HepG2 (cell line): ENCODE data around the gene LRSAM1. TPM values are rescaled to one million over a fixed set of nuclear protein-coding genes. Genes with fewer than 3 reads are reported as not detected.

Experiments used
- ATAC-seq: fragments of 200-7000 bp; cut with Tn5 transposase; 3 replicates; pipeline ENCODE4 v1.9.1; 2020; ENCODE audit warnings: mild to moderate bottlenecking, moderate library complexity
- BruUV-seq: library from RNA; stranded (reverse); fragments of 400-500 nt; replicated peaks from 2 replicates; lab custom pipeline; 2021; lab: Mats Ljungman, UMichigan
- CTCF ChIA-PET: fragments of 300-600 bp; formaldehyde crosslinking; extraction: SDS; loops from one replicate; lab custom pipeline; 2021; ENCODE audit warnings: low total read pairs, inconsistent platforms, low intra/inter-chr PET ratio; lab: Yijun Ruan, JAX
- POLR2A ChIA-PET: fragments of 350-600 bp; sonication (Branson Sonifier 250); formaldehyde crosslinking; loops from one replicate; lab custom pipeline; 2020; ENCODE audit warnings: antibody characterized with exemption, inconsistent platforms; lab: Yijun Ruan, JAX
- DNase-seq: peaks from one replicate; pipeline ENCODE4 v3.0.0-alpha.2; 2015; ENCODE audit warnings: low spot score
- FAIRE-seq: peaks from 3 replicates; lab custom pipeline; 2011; peaks lifted over from hg19 to GRCh38; lab: Jason Lieb, UNC
- H2AFZ ChIP-seq: one replicate; pipeline ENCODE4 v1.6.1; 2011; ENCODE audit warnings: low read length, inconsistent platforms
- H3K27ac ChIP-seq: fragments of 300-600 bp; 3 replicates; pipeline ENCODE4 v1.8.0; 2011; ENCODE audit warnings: mixed run types, mild to moderate bottlenecking, mixed read lengths, low read length, inconsistent platforms; ENCODE audit not compliant: insufficient read depth; ENCODE audit errors: extremely low read length
- H3K27me3 ChIP-seq, 2 experiments: fragments of 200-600 bp in 1 of 2; 2 replicates in 1 of 2; 3 replicates in 1 of 2; pipeline versions ENCODE4 v1.6.0 to v1.8.0; 2011; ENCODE audit warnings: low read length in 2 of 2, mild to moderate bottlenecking in 2 of 2, moderate library complexity in 2 of 2, inconsistent platforms in 1 of 2; ENCODE audit not compliant: insufficient read depth in 2 of 2, control insufficient read depth in 1 of 2
- H3K36me3 ChIP-seq, 2 experiments: fragments of 200-600 bp in 1 of 2; replicated peaks in 1 of 2; 2 replicates in 1 of 2; 3 replicates in 1 of 2; pipeline versions ENCODE4 v1.5.1 to v1.8.0; 2011; ENCODE audit warnings: low read length in 2 of 2, inconsistent platforms in 1 of 2; ENCODE audit not compliant: insufficient read depth in 2 of 2, control insufficient read depth in 1 of 2
- H3K4me1 ChIP-seq: 2 replicates; pipeline ENCODE4 v1.5.1; 2012; ENCODE audit warnings: low read length, inconsistent platforms; ENCODE audit not compliant: insufficient read depth
- H3K4me2 ChIP-seq: 2 replicates; pipeline ENCODE4 v1.6.0; 2011; ENCODE audit warnings: low read depth, low read length, inconsistent platforms
- H3K4me3 ChIP-seq, 3 experiments: fragments of 200-600 bp in 1 of 3; sonication (generic), shearing (Covaris generic) in 1 of 3; replicated peaks in 1 of 3; 2 replicates each; pipeline ENCODE4 v1.5.1; 2011 to 2016; ENCODE audit warnings: low read length in 3 of 3, inconsistent platforms in 2 of 3, low read depth in 2 of 3, mild to moderate bottlenecking in 2 of 3, control low read depth in 1 of 3, mixed read lengths in 1 of 3; ENCODE audit not compliant: insufficient read depth in 1 of 3
- H3K79me2 ChIP-seq: one replicate; pipeline ENCODE4 v1.6.1; 2011; ENCODE audit warnings: low read length, inconsistent platforms; ENCODE audit not compliant: insufficient read depth
- H3K9ac ChIP-seq: 2 replicates; pipeline ENCODE4 v1.6.0; 2011; ENCODE audit warnings: mild to moderate bottlenecking, low read depth, low read length, inconsistent platforms; ENCODE audit not compliant: insufficient read depth
- H3K9me3 ChIP-seq: 2 replicates; pipeline ENCODE4 v1.5.1; 2012; ENCODE audit warnings: mild to moderate bottlenecking, low read length
- H4K20me1 ChIP-seq: 2 replicates; pipeline ENCODE4 v1.6.0; 2011; ENCODE audit warnings: inconsistent platforms, mild to moderate bottlenecking, low read length, moderate library complexity; ENCODE audit not compliant: insufficient read depth
- BATF2 ChIP-seq: sonication (generic); formaldehyde crosslinking; IDR thresholded peaks from 2 replicates; pipeline ENCODE4 v1.8.0; 2022; ENCODE audit warnings: mild to moderate bottlenecking, missing genetic modification reagents, moderate library complexity
- ELF4 ChIP-seq: sonication (generic); formaldehyde crosslinking; IDR thresholded peaks from 2 replicates; pipeline ENCODE4 v1.5.0; 2020; ENCODE audit warnings: missing genetic modification reagents, mild to moderate bottlenecking, moderate library complexity, borderline replicate concordance
- ETV5 ChIP-seq: IDR thresholded peaks from 2 replicates; pipeline ENCODE4 v1.6.1; 2018; ENCODE audit warnings: missing biosample characterization, missing genetic modification reagents, inconsistent platforms, borderline replicate concordance
- GATA4 ChIP-seq: sonication (generic); IDR thresholded peaks from 2 replicates; pipeline ENCODE4 v1.6.1; 2016; ENCODE audit warnings: antibody characterized with exemption, low read depth, borderline replicate concordance
- MED8 ChIP-seq: sonication (generic); formaldehyde crosslinking; IDR thresholded peaks from 2 replicates; pipeline ENCODE4 v1.8.1; 2023; ENCODE audit warnings: mild to moderate bottlenecking, missing genetic modification reagents; ENCODE audit not compliant: insufficient replicate concordance
- PAXIP1 ChIP-seq: sonication (generic); formaldehyde crosslinking; conservative IDR thresholded peaks from 2 replicates; pipeline ENCODE4 v1.4.0; 2020; ENCODE audit warnings: mild to moderate bottlenecking, missing genetic modification reagents, moderate library complexity
- RFXAP ChIP-seq: sonication (generic); formaldehyde crosslinking; IDR thresholded peaks from 2 replicates; pipeline ENCODE4 v1.4.0; 2020; ENCODE audit warnings: missing genetic modification reagents, borderline replicate concordance
- SNAI1 ChIP-seq: sonication (generic); formaldehyde crosslinking; IDR thresholded peaks from 2 replicates; pipeline ENCODE4 v1.5.0; 2020; ENCODE audit warnings: mild to moderate bottlenecking, missing genetic modification reagents, borderline replicate concordance
- ZC3H13 ChIP-seq: sonication (generic); formaldehyde crosslinking; IDR thresholded peaks from 2 replicates; pipeline ENCODE4 v1.8.1; 2023; ENCODE audit warnings: mild to moderate bottlenecking, missing genetic modification reagents, moderate library complexity
- ZNF230 ChIP-seq: sonication (generic); formaldehyde crosslinking; IDR thresholded peaks from 2 replicates; pipeline ENCODE4 v1.4.0; 2020; ENCODE audit warnings: mild to moderate bottlenecking, missing genetic modification reagents
- WGBS: methylation state at CpG from one replicate; pipeline ENCODE4 v1.1.6; 2017; ENCODE audit warnings: low lambda C conversion rate; 5-methylcytosine and 5-hydroxymethylcytosine counted together
- in situ Hi-C: cut with HindIII; loops from 2 replicates; pipeline ENCODE4 v1.10.0; 2017; ENCODE audit warnings: low pct_unique_long_range_greater_than_20kb; ENCODE audit not compliant: extremely low pct_ligation_motif_present
- intact Hi-C: fragments of 100-400 bp; cut with micrococcal nuclease; formaldehyde crosslinking; loops from one replicate; pipeline ENCODE4 v1.10.0; 2022; ENCODE audit not compliant: unreplicated experiment
- polyA plus RNA-seq, 8 experiments: library from polyadenylated mRNA; depleted of rRNA in 3 of 8; stranded (reverse) in 7 of 8; unstranded in 1 of 8; fragments of >200 nt; fragmentation: Illumina TruSeq in 4 of 8; extraction: Trizol in 4 of 8; gene quantifications; 2 replicates each; pipeline versions ENCODE4 v1.2.1 to v1.2.3, GENCODE V29; 2011 to 2016; ENCODE audit warnings: low read depth in 4 of 8, missing spikeins in 1 of 8, mixed read lengths in 1 of 8; ENCODE audit not compliant: insufficient read depth in 1 of 8
- total RNA-seq, 5 experiments: library from RNA; depleted of rRNA; stranded (reverse); fragments of >200 nt; fragmentation: Illumina TruSeq; extraction: Trizol; gene quantifications; 2 replicates each; pipeline ENCODE4 v1.2.3, GENCODE V29; 2016; ENCODE audit warnings: low read depth in 1 of 5
- TF ChIP-seq, protein P1 (sequence below): sonication (generic); formaldehyde crosslinking; IDR thresholded peaks from 2 replicates; pipeline ENCODE4 v1.5.0; 2020; ENCODE audit warnings: mild to moderate bottlenecking, missing genetic modification reagents
- TF ChIP-seq, protein P2 (sequence below): sonication (generic); formaldehyde crosslinking; IDR thresholded peaks from 2 replicates; pipeline ENCODE4 v1.9.0; 2022; ENCODE audit warnings: missing genetic modification reagents, mild to moderate bottlenecking, borderline replicate concordance

LRSAM1 gene
- total and polyA plus RNA-seq, 2 of the 13 experiments (the other 11 are each of a cell fraction or from before 2014, with no cell fraction given), result 8.7 to 10.2 TPM

DNA sequence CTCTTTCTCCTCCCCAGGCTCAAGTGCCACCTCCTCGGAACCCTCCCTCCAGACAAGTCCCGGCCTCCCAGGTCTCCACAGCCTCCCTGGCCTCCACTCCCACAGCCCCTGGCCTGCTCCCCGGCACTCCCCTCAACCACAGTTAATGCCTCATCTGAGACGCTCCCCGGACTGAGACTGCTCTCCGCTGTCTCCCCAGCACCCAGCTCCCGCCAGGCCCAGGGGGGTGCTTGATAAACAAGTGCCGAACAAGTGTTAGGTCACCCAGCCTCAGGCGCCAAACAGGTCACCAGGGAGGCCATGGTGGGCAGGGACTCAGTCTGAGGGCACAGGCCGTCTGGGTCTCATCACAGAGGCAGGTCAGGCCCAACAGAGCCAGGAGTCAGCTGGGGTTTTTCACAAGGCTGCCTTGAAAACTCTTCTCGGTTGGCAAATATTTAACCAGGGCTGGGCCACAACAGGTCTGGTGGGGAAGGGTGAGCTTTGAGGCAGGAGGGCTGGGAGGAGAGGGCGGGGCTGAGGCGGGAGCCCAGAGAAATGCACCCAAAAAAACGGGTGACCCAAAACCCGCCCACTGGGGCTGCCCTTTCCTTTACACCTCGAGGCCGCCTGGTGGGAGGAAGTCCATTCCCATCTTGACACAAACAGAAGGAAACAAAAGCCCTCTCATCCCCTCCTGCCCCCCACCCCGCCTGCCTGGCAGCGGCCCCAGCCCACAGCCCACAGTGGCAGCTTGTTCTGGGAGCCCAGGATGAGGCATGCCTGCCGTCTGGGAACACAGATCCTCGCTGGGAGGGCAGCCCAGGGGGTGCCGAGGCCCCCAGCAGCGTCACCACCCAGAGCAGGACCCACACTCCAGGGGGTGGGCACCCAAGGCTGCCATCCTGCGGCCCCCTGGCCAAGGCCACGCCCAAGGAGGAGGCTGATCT, 94.2 kb downstream of the LRSAM1 start:
- peak overlapping the region; percentile 39 to 64 (median 46); a peak in 5 of 6 replicates for H3K4me3 ChIP-seq
- H3K4me1 ChIP-seq, result peaks cover 58% of the 10 kb centered on the region
- ChIA-PET POLR2A (interaction anchor here (0.6 to 2.3 kb wide), 14 partner anchors 10 to 614 kb away, joined by 3 to 23 read pairs (median 4); partner anchors contain the start of genes BBLN, LRSAM1, RPL12 and ST6GALNAC4), CTCF (no interaction called here)
- peaks cover 45% of the 10 kb centered on the region for H3K79me2 ChIP-seq
- H4K20me1 ChIP-seq, result peaks cover 4% of the 10 kb centered on the region; the same call in 1 of the 2 replicates
- ATAC-seq (peak; percentile 92), DNase-seq (peak; percentile 96), FAIRE-seq (peak; percentile 98)
- no peaks in the 10 kb centered on the region for H3K27me3 ChIP-seq
- no peak overlapping the region for H2AFZ ChIP-seq
- H3K36me3 ChIP-seq, result peaks cover 0 to 2% of the 10 kb centered on the region in 2 experiments; a peak in 2 of 5 replicates
- intact Hi-C loops, result loop anchor here (1.0 kb wide), 1 partner anchor 34 kb away; no protein-coding TSS in a partner anchor
- no TSS peak for BruUV-seq
- H3K9ac ChIP-seq, result peak overlapping the region; percentile 70
- WGBS, result 4% methylated on average over 16 of the region's 25 CpGs
- peak overlapping the region; percentile 78 for H3K27ac ChIP-seq
- no peaks in the 10 kb centered on the region for H3K9me3 ChIP-seq
- peak overlapping the region; percentile 78 for H3K4me2 ChIP-seq
- in situ Hi-C loops, result no loop called here
- TF ChIP-seq BATF2 (no peak), SNAI1 (CRISPR knock-in tag) (no peak), ELF4 (no peak), GATA4 (no peak), MED8 (CRISPR knock-in tag) (no peak), ZNF230 (0 out of 2 replicates have a peak, but pooled peaks have one; percentile 49), RFXAP (CRISPR knock-in tag) (no peak), ETV5 (CRISPR knock-in tag) (peak; percentile 24; the same call in 1 of the 2 replicates), ZC3H13 (CRISPR knock-in tag) (no peak), PAXIP1 (peak; percentile 78)
- TF ChIP-seq, protein P1, sequence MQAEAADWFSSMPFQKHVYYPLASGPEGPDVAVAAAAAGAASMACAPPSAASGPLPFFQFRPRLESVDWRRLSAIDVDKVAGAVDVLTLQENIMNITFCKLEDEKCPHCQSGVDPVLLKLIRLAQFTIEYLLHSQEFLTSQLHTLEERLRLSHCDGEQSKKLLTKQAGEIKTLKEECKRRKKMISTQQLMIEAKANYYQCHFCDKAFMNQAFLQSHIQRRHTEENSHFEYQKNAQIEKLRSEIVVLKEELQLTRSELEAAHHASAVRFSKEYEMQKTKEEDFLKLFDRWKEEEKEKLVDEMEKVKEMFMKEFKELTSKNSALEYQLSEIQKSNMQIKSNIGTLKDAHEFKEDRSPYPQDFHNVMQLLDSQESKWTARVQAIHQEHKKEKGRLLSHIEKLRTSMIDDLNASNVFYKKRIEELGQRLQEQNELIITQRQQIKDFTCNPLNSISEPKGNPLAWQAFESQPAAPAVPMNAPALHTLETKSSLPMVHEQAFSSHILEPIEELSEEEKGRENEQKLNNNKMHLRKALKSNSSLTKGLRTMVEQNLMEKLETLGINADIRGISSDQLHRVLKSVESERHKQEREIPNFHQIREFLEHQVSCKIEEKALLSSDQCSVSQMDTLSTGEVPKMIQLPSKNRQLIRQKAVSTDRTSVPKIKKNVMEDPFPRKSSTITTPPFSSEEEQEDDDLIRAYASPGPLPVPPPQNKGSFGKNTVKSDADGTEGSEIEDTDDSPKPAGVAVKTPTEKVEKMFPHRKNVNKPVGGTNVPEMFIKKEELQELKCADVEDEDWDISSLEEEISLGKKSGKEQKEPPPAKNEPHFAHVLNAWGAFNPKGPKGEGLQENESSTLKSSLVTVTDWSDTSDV (CRISPR knock-in tag), result 0 out of 2 replicates have a peak, but pooled peaks have one; percentile 29
- TF ChIP-seq, protein P2, sequence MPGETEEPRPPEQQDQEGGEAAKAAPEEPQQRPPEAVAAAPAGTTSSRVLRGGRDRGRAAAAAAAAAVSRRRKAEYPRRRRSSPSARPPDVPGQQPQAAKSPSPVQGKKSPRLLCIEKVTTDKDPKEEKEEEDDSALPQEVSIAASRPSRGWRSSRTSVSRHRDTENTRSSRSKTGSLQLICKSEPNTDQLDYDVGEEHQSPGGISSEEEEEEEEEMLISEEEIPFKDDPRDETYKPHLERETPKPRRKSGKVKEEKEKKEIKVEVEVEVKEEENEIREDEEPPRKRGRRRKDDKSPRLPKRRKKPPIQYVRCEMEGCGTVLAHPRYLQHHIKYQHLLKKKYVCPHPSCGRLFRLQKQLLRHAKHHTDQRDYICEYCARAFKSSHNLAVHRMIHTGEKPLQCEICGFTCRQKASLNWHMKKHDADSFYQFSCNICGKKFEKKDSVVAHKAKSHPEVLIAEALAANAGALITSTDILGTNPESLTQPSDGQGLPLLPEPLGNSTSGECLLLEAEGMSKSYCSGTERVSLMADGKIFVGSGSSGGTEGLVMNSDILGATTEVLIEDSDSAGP, result peak; percentile 52; the same call in 1 of the 2 replicates
